Epithelial cell of prostate (primary cell): ENCODE measurements around the gene DIDO1.
A peak's percentile ranks its signal among the peaks of the same experiment; 100 is the strongest.

Experiments used
- DNase-seq: peaks from one replicate; pipeline ENCODE4 v3.0.0-alpha.2; 2011; ENCODE audit warnings: low read depth, low spot score
- H3K27ac ChIP-seq: fragments of 450-650 bp; 2 replicates; pipeline ENCODE4 v1.5.1; 2017; ENCODE audit warnings: mild to moderate bottlenecking

Gene DIDO1

GRCh38 chr20:62926229-62927127 is at the start of gene DIDO1:
TSS of gene DIDO1 (minus strand) at chr20:62926505.
- peak; percentile 34 for DNase-seq
- H3K27ac ChIP-seq = peak within 1 kb of the TSS; percentile 91

- no peak for DNase-seq
- H3K27ac ChIP-seq = no peak overlapping the region
Observed at GRCh38 chr20:62975251-62975760, 49.0 kb upstream of the DIDO1 start.

GRCh38 chr20:62972845-62973745 is 46.8 kb upstream of the DIDO1 start:
- no peak overlapping the region for H3K27ac ChIP-seq
- no peak for DNase-seq

- peak; percentile 10 for DNase-seq
- H3K27ac ChIP-seq = no peak overlapping the region
Observed at GRCh38 chr20:62971950-62972844, 45.9 kb upstream of the DIDO1 start.

- H3K27ac ChIP-seq = no peak overlapping the region
- DNase-seq = no peak
Observed at GRCh38 chr20:62971211-62971949, 45.1 kb upstream of the DIDO1 start.

- no peak for DNase-seq
- no peak overlapping the region for H3K27ac ChIP-seq
Observed at GRCh38 chr20:62970307-62971210, 44.3 kb upstream of the DIDO1 start.

GRCh38 chr20:62969939-62970306 is 43.6 kb upstream of the DIDO1 start:
- no peak overlapping the region for H3K27ac ChIP-seq
- no peak for DNase-seq

- DNase-seq = no peak
- no peak overlapping the region for H3K27ac ChIP-seq
Observed at GRCh38 chr20:62969179-62969760, 43.0 kb upstream of the DIDO1 start.

- H3K27ac ChIP-seq = no peak overlapping the region
- DNase-seq = no peak
Observed at GRCh38 chr20:62968378-62969178, 42.3 kb upstream of the DIDO1 start.

GRCh38 chr20:62967628-62968351 is 41.5 kb upstream of the DIDO1 start:
- no peak for DNase-seq
- H3K27ac ChIP-seq = no peak overlapping the region

- H3K27ac ChIP-seq = no peak overlapping the region
- no peak for DNase-seq
Observed at GRCh38 chr20:62967149-62967501, 40.8 kb upstream of the DIDO1 start.

- DNase-seq = no peak
- H3K27ac ChIP-seq = no peak overlapping the region
Observed at GRCh38 chr20:62966212-62967148, 40.2 kb upstream of the DIDO1 start.

- no peak for DNase-seq
- H3K27ac ChIP-seq = no peak overlapping the region
Observed at GRCh38 chr20:62965363-62965771, 39.1 kb upstream of the DIDO1 start.

- no peak for DNase-seq
- no peak overlapping the region for H3K27ac ChIP-seq
Observed at GRCh38 chr20:62964700-62965099, 38.4 kb upstream of the DIDO1 start.

- no peak for DNase-seq
Observed at GRCh38 chr20:62963614-62964397, 37.5 kb upstream of the DIDO1 start.

More at GRCh38 chr20:62963614-62964397, 37.5 kb upstream of the DIDO1 start:
- H3K27ac ChIP-seq = no peak overlapping the region
